Ramos (cell line): Measurements from ENCODE around the gene ZIC5.

ENCODE experiments used
- in situ Hi-C: fragments of 300-500 bp; cut with MboI; formaldehyde crosslinking; loops from one replicate; pipeline ENCODE4 v1.14.3; 2022; ENCODE audit warnings: low sequenced_read_pairs; ENCODE audit not compliant: unreplicated experiment

ZIC5 gene

DNA sequence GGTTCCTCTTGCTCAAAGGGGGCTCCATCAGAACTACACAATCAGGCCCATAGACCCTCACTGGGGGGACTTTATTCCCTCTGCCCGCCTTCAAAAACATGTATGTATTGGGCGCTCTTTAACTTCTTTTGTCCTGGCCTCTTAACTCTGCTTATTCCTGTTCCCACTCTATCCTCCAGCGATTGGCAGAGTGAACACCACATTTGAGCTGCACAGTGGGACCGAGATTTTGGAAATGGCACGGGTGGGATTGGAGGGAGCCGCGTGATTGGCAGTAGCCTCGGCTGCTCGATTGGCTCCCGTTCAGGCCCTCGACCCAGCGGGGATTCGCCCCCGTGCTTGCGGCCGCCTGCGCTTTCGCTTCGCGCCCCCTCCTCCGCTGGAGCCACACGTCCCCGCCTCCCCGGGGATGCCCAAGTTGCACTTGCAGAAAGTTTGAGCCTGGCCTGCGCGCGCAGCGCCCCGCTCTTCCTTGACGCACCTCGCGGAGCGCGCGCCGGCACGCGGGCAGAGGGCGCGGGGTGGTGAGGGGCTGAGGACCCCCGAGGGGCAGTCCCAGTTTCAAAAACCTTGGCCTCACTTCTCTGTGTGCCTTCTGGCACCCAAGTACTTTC, at the start of gene ZIC5:
Gene ZIC5 (minus strand): TSS at position 192 of the 614 bp plus-strand sequence. CDS start 164 bp downstream, at position 28.
- in situ Hi-C loops = no loop called here

DNA sequence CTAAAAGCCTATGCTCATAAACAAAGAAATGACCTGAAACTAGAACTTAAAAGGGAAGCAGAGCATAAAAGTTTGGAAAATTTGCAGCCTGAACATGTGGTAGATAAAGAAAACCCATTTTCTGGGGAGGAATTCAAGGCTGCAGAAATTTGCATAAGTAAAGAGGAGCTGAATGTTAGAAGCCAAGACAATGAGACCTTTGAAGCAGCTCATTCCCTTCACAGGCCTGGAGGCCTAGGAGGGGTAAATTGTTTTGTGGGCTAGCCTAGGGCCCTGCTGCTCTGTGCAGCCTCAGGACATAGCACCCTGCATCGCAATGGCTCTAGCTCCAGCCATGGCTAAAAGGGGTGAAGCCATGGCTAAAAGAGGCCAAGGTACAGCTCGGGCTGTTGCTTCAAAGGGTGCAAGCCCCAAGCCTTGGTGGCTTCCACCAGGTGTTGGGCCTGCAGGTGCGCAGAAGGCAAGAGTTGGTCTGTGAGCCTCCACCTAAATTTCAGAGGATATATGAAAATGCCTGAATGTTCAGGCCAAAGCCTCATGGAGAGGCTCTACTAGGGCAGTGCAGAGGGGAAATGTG, 48.3 kb upstream of the ZIC5 start:
- in situ Hi-C loops = no loop called here

DNA sequence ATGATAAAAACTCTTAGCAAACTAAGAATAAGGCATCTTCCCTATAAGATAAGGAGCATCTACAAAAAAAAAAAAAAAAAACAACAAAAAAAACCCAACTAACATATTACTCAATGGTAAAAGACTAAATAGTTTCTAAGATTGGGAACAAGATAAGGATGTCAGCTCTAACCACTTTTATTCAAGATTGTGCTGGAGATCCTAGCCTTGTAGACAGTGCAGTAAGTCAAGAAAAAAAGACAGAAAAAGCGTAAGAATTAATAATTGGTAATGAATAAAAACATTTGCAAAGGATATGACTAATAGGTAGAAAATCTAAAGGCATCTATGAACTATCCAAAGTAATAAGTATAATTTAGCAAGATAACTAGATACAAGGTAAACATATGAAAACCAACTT, 43.1 kb upstream of the ZIC5 start:
- in situ Hi-C loops = no loop called here

DNA sequence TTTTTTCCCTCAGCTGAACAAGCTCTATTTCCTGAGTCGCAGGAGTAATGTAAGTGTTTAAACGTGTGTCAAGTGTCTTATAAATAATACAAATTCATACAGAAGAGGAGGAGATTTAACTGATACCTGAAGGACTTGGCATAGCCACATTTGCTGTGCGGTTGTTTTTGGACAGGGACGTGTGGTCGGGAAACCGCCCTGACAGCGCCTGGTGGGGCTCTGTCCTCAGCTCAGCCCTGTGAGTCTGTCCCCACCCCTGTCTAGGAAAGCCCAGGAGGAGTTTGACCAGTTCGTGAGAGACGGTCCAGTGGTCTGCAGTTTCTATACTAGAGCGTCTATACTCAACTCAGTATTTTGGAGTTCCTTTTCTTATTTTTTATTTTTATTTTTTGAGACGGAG, 26.7 kb upstream of the ZIC5 start:
- in situ Hi-C loops = no loop called here

DNA sequence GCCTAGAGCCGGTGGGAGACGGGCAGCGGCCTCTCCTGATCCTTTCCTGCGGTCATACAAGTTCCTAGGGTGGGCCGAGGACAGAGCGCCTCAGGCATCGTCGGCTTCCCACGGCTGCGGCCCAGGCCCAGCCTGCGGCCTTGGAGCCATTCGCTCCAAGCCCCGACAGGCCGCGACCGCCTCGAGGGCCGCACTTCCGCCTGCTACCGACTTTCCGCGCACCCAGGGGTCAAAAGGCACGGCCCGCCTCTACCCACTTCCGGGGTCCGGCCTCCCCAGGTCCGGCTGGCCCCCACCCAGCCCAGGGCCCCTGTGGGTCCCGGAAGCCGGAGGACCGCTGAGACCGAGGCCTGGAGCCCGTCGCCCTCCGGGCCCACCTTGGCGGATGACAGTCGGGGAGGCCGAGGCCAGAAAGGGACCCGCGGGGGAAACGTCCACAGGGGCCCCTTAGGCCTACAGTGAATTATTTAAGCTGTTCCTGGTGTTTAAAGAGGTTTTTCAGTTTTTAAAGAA, 26.2 kb upstream of the ZIC5 start:
- in situ Hi-C loops = no loop called here

DNA sequence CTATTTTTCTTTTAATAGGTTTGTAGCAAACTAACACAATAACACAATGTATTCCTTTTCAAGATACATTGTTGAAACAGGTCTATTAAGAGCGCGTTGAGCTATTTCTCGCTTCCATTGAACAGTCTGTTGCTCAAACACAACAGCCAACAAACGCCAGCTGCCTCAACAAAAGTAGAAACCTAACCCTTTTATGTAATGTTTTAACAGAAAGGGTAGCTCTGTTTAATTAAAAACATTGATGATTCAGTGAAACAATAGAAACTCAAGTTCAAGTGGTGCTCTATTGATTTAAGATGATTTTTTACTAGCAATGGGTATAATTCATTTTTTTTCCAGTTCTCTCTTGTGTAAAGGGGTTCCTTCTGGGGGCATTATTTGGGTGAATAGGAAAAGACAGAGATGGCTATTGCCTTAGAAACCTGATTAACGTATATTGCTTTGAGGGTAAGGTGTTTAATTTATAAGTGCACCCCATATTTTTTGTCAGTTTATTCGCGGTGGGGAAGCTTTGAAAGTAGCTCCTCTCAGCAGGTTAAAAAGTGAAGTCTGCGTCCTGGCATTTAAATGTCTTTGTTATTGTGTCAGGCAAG, 24.9 kb upstream of the ZIC5 start:
- in situ Hi-C loops = no loop called here

DNA sequence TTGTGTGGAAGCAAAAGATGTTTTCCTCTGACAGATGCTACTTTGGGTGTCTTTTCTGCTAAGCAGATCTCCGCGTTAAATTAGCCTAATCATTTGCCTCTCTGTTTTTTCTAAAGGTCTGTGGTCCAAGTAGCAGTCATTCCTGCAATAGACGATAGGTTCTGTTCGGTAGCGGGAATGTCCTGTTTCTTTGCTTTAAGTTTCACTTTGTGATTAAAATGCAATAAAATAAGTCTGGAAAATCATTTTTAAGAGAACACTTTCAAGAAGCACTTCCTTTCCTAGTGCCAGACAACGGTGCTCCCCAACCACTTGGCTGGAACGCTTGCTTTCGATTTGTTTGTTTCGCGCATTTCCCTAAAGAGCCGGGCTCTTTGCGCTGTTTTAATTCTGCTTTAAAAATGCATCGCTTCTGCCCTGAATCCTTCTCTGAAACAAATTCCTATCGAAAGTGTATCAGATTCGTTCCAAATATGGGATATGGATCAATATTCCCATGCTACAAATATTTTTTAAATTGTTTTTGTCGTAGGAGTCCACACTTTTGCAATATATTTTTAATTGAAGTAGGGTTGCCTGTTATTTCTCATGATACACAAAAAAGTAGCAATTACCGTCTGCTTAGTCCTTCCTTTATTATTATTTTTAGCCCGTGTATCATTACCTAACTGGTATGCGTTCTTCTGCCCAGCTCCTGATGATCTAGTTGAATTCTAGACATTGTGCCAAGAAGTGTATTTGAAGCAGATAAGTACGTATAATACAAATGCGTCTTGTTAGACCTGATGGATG, 24.2 kb upstream of the ZIC5 start:
- in situ Hi-C loops = no loop called here

DNA sequence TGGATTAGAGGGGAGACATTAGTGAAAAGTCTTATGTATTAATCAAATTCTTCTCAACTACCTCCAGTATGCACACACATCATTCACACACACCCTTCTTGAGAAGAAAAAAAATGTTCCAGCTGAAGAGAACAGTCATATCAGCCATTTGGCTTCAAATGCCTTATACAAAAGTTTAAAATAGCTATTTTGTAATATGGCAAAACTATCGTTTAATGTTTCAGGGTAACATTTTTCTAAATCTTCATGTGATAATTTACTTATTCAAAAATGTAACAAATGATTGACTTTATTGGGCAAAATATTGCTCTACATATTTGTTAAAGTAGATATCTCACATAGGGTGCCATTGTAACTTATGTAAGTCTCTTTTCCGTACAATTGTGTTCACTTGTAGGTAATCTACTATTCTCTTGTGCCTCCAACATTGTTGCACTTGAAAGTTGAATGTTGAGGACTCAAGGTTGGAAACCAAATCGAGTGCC, 23.6 kb upstream of the ZIC5 start:
- in situ Hi-C loops = no loop called here

DNA sequence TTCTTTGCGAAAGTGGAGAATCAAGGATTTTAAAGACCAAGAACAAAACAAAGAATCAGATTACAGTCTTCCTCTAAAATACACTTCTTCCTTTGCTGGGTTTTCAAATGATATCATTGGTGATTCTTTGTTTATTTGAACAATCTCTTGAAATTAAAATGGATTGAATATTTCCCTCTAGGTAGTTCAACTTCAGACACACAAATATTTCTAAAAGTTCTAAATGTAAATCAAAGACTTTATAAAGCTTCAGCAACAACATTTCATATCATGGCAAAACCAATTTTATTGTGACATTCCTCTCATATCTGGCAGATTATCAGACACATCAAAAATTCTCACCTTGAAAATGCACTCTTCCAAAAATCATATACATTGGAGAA, 23.1 kb upstream of the ZIC5 start:
- in situ Hi-C loops = no loop called here

DNA sequence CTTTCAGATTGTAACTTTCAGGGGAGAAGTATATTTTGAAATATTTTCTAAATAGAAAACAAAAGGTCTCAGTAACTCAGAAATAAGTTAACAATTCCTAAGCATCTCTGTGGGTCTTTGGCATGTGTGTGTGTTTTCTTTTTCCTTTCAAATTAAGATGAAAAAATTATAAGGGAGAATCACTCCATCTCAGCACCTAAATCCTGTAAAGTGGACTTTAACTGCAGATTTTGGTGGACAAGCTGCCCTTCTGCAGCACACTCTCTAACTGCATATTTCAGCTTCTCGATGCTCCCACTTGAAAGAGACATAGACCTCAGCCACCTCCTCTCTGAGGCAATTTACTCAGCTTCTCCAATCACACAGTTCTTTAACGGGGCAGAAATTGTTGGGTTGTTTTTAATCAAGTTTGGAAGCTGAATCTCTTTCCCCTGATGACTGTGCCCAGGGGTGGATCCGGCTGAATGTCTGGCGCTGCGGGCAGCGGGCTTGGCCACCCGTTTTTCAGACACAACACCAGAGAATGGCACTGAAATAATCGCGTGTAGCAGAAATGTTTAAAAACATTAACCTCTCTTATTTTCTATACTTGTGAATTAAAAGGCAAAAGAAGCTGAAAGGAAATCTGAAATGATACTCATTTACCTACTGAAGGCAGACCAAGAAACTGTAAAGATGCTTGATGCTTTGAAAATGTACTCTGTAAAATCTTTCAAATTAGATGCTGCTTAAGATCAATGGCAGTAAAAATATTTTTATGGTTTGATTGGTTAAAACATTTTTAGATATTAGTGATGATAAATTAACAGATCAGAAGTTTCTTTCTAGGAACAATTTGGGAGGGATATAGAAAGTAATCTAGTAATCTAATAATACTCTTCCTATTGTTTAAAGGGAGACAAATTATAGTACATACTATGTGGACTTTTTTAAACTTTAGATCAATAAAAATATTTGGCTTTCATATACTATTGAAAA, 22.4 kb upstream of the ZIC5 start:
- in situ Hi-C loops = no loop called here

DNA sequence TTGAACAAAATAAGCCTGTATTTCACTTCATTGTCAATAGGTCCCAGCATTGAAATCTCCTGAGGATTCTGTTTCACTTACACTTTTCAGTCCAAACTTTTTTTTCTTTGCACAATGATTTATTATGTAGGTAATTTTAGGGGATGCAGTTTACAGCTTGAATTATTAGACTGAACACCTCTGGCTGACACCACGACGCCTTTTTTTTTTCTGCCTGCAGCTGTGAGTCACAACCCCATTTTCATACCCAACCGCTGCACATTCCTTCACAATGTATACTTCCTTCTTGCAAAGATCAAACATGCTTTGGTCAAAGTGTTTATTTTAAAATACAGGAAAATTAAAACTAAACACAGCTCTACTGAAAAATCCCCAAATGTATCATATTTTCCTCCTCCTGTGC, 21.4 kb upstream of the ZIC5 start:
- in situ Hi-C loops = no loop called here

DNA sequence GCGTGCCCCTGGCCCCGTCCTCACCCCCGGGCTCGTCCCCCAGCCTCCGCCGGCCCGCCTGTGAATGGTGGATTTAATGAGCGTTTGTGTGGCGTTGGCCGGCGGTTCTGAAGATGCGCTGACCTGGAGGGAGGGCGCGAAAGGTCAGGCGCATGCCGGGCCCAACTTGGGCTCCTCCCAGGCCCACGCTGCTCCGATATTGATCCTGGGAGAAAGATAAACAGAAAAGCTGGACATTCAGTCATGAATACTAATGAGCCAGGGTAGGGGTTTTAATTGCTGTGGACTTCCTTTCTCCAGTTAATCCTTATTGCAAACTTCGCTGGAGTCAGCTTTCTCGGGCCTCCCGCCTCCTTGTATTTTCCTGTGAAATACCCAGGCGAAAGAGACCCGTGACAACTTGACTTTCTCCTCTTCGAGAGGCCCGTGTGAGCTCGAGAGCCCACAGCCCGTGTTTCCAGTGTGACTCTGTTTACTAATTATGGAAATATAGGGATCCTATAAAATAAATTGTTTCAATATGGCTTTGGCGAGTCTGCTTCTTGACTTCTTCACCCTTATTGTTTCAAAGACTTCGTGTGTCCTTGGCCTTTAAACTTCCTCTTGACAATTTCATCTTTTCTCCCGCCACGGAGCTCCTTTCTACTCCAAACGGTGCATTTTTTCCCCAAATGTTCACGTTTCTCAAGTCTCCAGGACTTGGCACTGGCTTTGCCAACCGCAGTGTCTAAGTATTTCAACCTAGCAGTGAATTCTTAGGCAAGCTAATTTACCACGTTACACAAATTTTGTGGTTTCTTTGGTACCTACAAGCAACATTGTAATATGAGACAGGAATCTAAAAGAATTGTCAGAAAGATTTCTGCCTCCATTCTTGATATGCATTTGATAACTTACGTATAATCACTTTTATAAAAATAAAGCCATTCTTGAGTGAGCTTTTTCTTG, 20.5 kb upstream of the ZIC5 start:
- in situ Hi-C loops = no loop called here

DNA sequence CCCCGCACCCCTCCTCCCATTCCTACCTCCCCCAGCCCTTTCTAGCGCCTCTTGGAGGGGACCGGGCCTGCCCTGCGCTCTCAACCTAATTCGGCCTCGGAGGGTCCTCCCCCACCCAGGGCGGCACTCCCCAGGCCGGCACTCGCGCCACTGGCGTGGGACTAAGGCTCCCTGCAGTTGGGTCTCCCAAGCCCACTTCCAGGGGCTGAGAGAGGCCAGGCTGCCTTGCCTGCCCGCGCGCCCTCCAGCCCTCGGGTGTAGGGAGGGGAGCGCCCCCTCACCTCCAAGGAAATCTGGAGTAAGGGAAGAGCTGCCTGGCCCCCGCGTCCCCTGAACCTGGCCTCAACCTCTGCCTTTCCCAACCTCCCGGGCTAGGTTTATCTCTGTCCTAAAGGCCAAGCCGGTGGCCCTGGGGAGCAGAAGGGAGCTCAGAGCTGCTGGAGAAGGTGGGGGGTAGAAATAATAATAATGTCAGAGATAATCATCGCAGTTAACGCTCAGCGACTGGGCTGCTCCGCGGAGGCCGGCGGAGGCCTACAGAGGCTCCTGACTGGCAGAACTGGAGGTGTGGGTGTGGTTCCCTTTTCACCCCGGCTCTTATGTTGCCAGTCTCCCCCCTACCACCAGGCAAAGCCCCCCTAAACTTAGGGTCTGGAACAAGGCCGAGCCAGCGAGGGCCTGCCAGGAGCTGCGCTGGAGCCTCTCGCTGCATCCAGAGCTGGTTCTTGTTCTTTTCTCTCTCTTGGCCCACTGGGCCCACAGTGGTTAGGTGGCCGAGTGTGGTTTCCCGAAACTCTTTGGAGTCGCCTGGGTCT, 19.7 kb upstream of the ZIC5 start:
- in situ Hi-C loops = no loop called here

DNA sequence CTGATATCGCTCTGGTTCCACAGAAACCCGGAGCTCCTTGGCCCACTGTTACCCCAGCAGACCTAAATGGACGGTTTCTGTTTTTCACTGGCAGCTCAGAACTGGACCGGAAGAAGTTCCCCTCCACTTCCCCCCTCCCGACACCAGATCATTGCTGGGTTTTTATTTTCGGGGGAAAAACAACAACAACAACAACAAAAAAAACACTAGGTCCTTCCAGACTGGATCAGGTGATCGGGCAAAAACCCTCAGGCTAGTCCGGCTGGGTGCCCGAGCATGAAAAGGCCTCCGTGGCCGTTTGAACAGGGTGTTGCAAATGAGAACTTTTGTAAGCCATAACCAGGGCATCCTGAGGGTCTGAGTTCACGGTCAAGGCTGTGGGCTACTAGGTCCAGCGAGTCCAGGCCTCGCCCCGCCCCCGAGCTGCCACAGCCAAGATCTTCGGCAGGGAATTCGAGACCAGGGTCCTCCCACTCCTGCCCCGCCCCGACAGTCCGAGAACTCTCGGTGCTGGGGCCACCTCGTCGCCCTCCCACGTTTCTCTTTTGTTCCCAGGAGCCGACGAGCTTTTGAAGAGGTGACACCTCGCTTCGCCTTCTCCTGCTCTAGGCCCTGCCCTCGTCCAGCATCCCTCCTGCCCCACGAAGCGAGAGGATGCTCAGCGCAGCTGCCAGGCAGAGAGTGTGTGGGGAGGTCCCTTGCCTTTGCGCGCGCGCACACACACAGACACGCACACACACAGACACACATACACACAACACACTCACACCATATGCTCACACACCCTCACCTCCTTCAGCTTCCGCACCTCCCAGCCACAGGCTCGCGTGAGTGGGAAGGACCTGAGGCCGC, 18.8 kb upstream of the ZIC5 start:
- in situ Hi-C loops = no loop called here

DNA sequence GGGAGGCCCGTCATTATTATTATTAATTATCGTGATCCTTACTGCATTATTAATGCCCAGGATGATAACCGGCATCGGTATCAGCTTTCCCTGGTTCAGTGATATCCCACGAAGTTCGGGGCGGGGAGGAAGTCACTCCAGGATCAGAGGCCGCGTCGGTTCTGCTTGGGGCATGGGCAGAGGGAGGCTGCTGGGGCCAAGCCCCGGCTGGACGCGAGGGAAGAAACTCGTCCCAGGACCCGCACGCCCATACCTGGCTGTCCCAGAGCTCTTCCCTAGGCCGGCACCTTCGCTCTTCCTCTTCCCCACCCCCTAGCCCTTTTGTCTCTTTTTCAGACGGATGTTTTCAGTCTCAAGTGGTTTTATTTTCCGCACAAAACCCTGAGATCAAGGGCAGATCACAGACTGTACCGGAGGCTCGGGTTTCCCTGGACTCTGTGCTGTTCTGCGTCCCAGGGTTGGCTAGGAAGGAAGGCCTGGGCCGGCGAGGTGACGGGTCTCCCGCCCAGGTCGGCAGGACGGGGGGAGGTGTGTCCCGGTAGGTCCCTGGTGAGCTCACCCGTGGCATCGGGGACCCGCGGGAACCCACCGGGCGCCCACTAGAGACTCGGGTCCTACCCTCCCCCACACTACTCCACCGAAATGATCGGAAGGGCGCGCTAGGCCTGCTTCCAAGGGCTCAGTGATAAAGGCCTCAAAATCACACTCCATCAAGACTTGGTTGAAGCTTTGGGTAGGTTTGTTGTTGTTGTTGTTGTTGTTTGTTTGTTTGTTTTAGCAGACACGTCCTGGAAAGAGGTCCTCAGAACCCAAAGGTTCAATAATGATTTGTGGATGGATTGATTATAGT, 17.9 kb upstream of the ZIC5 start:
- in situ Hi-C loops = no loop called here
